ENCODE results near the gene SPATA46.
"Not testable (repeated sequence)": the region's sequence is repeated elsewhere in the genome, so short reads cannot be mapped to it uniquely, and the experiment has no call there.

SPATA46 gene

DNA sequence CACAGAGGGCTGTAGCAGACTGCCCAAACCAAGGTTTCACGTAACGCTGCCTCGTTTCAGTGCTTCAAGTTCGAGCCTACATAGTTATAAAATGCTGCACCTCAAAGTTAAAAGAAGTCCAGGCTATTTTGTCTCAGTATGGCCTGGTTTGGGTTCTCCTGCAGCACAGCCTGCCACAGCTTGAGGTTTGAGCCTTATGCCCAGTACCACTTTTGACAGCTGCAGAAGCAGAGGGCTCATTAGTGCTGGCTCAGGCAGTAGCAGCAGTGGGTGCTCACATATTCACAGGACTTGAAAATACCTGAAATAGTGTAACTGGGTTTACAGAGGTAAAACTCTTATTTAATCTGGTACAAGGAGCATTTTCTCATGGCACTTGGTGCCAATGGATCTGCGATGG is 15.3 kb downstream of the SPATA46 start:
- no peak for DNase-seq (ENCODE audit: low read depth, low spot score)
- no peak overlapping the region for H3K4me3 ChIP-seq (ENCODE audit: low read length)

DNA sequence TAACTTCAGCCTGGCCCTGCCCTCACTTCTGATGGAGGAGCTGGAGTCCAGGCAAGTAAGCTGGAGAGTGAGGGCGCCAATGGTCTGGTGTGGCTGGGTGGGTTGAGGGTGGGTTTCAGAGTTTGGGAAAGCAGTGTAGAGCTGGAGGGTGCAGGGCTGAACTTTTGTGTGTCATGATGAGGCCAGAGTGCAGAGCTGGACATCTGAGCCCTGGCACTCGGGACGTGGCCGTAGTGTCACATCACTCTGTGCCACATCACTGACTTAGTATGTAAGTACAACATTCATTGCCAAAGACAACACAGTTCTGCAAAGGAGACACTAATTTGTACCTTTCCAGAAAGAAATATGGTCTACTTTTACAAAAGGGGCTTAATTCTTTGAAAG is 15.8 kb downstream of the SPATA46 start:
- DNase-seq (ENCODE audit: low read depth, low spot score): no peak

GRCh38 chr1:162360237-162360873 is 16.3 kb downstream of the SPATA46 start:
- DNase-seq (ENCODE audit: low read depth, low spot score): no peak

More for the DNA sequence above, 15.8 kb downstream of the SPATA46 start:
- H3K4me3 ChIP-seq (ENCODE audit: low read length): no peak overlapping the region

GRCh38 chr1:162359523-162360236 is 17.0 kb downstream of the SPATA46 start:
- no peak for DNase-seq (ENCODE audit: low read depth, low spot score)

More at GRCh38 chr1:162360237-162360873, 16.3 kb downstream of the SPATA46 start:
- H3K4me3 ChIP-seq (ENCODE audit: low read length): no peak overlapping the region

DNA sequence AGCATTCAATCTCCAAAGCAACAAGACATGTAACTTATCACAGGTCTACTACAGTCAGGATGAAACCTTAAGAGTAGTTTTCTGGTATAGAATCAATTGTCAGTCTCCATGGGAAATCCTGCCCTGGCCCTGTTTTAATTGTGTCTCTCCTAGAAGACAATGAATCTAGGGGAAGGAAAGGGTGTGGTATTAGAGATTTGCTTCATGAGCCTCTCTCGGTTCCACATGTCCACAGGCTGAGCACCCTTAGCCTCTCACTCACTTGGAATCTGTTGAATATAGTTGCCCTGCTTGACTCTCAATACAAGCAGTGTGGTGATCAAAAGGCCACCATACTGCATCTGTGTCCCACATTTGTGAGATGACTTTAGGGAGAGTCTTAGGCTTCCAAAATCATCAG is 17.7 kb downstream of the SPATA46 start:
- no peak for DNase-seq (ENCODE audit: low read depth, low spot score)
- H3K4me3 ChIP-seq (ENCODE audit: low read length): no peak overlapping the region

More at GRCh38 chr1:162359523-162360236, 17.0 kb downstream of the SPATA46 start:
- no peak overlapping the region for H3K4me3 ChIP-seq (ENCODE audit: low read length)

DNA sequence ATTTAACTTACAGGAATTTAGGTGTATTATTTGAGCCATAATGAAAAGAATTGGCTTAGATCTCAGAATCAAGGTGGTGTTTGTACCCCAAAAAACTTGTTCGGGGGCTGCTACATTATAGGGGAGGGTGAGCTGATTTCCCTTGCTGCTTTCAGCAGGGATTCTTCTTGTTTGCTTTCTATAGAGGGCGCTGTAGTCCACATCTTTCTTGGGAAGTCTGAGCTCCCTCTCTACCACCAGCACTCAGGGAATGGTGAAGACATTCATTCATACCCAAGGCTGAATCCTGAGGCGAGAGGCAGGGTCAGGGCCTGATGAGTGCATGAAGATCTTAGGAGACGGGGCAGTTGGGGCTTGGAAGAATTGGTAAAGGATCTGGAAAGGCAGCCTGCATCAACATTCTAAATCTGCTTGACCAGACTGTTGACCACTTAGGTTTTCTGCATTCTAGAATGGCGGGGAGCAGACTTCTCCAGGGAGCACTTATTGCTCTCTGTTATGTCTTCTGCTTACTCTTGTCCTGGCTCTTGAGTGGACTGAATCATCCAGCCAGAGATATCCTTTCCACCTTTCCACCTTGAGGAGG is 18.9 kb downstream of the SPATA46 start:
- H3K4me3 ChIP-seq (ENCODE audit: low read length): no peak overlapping the region
- peak; percentile 12 for DNase-seq (ENCODE audit: low read depth, low spot score)

DNA sequence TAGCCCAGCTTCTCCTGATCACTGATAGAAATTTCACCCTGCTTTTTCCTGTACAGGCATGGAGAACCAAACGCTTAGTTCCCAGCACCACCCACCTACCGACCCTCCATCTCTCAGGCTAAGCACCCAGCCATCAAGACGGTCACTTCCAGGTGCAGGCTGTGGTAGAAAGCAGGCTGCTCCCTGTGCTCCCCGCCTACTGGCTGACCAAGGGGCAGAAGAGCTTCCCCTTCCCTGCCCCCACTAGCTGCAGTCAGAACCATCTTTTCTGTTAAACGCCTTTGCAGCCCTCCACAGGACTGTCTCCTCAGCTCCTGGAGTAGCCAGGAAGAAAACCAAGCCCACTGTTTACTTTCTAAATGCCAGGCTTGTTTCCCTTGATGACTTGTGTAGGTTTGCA is 23.0 kb downstream of the SPATA46 start:
- H3K4me3 ChIP-seq (ENCODE audit: low read length): no peak overlapping the region
- no peak for DNase-seq (ENCODE audit: low read depth, low spot score)

- no peak for DNase-seq (ENCODE audit: low read depth, low spot score)
- no peak overlapping the region for H3K4me3 ChIP-seq (ENCODE audit: low read length)
Observed at GRCh38 chr1:162353078-162353477, 23.6 kb downstream of the SPATA46 start.

DNA sequence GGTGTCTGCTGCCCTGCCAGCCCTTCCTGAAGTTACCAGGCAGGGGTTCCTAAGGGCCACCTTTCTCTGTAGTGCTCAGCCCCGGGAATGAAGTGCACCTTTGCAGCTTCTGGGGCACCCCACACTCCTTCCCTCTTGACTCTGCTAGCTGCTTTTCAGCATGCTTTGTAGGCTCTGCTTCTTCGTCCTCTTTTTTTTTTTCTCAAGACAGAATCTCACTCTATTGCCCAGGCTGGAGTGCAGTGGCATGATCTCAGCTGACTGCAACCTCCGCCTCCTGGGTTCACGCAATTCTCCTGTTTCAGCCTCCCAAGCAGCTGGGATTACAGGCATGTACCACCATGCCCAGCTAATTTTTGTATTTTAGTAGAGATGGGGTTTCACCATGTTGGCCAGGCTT is 24.8 kb downstream of the SPATA46 start:
- H3K4me3 ChIP-seq (ENCODE audit: low read length); DNase-seq (ENCODE audit: low read depth, low spot score): not testable (repeated sequence)

- no peak for DNase-seq (ENCODE audit: low read depth, low spot score)
- no peak overlapping the region for H3K4me3 ChIP-seq (ENCODE audit: low read length)
Observed at GRCh38 chr1:162351246-162351842, 25.3 kb downstream of the SPATA46 start.

- no peak overlapping the region for H3K4me3 ChIP-seq (ENCODE audit: low read length)
- no peak for DNase-seq (ENCODE audit: low read depth, low spot score)
Observed at GRCh38 chr1:162349635-162350330, 26.9 kb downstream of the SPATA46 start.

DNA sequence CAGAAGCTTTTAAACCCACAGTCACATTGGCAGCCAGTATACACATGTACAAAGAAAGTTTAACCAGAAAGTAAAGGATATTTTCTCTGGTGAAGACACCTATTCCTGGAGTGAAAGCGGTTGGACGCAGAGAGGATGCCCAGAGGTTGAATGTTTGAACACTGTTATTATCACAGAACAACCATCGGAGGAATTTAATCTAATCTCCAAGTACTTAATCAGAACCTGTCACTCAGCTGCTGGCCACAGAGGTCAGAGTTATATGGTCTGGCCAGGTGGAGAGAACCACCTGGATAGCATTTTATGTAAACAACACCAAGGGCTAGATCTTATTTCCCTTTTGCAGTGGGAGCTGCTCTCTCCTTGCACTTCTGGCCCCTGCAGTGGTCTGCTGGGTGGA is 29.4 kb downstream of the SPATA46 start:
- DNase-seq (ENCODE audit: low read depth, low spot score): no peak
- no peak overlapping the region for H3K4me3 ChIP-seq (ENCODE audit: low read length)

DNA sequence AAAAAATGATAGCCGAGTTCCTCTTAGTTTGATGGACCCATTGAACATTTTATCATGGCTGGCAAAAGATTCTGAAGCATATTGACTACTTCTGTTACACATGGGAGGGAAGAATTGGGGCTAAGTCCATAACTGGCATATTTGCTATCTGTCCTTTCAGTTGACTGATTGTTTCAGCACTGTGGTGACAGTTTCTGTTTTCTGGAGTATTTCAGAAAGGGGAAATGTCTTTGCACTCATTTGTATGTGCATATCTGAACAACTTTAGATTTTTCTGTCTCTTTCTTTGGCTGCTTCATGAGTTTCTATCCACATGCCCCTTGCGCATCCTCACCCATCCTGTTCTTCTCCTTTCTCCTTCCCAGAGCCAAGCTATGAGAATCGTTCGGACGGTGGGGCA is 33.2 kb downstream of the SPATA46 start:
- no peak for DNase-seq (ENCODE audit: low read depth, low spot score)

DNA sequence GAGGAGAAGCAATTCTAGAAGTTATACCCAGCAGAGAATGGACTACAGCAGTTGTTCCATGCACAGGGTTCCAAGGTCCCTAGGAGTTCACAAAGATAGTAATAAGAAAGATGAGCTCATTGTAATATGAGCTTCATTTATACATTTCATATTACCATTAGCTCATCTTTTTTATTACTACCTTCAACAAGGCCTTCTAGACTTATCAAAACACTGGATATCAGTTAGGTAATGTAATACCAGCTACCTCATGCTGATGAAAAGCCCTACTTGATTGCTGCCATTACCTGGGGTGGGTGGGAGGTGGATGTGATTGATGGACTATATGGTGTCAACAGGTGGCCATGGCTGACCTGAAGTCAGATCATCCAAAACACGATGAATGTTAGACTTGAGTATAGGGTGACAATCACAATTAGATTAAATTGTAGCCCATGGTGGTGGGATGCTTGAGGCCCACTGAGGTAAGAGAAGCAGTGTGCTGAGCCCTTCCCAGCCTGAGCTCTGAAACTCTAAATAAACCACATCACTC is 34.1 kb downstream of the SPATA46 start:
- H3K4me3 ChIP-seq (ENCODE audit: low read length): no peak overlapping the region
- no peak for DNase-seq (ENCODE audit: low read depth, low spot score)

More for the DNA sequence above, 33.2 kb downstream of the SPATA46 start:
- H3K4me3 ChIP-seq (ENCODE audit: low read length): no peak overlapping the region

GRCh38 chr1:162336621-162337285 is 39.9 kb downstream of the SPATA46 start:
- H3K4me3 ChIP-seq (ENCODE audit: low read length): no peak overlapping the region
- DNase-seq (ENCODE audit: low read depth, low spot score): no peak

GRCh38 chr1:162335126-162335525 is 41.5 kb downstream of the SPATA46 start:
- no peak overlapping the region for H3K4me3 ChIP-seq (ENCODE audit: low read length)
- no peak for DNase-seq (ENCODE audit: low read depth, low spot score)

DNA sequence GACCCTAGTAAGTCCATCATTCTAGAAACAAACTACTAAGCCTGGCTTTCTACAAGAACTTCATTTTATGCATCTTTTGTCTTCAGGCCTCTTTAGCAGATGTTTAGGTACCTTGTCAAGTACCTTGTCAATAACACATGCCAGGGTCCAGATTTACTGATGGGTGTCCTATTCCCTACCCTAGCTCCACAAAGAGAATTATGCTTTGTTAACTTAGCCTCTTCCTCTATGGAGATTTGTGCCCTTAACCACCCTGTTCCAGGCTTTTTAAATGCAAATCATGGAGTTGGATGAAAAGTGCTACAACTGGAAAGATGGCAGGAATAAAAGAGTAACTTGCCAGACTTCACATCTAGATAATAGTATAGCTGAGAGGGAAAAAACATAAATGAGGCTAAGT is 42.7 kb downstream of the SPATA46 start:
- no peak for DNase-seq (ENCODE audit: low read depth, low spot score)
- no peak overlapping the region for H3K4me3 ChIP-seq (ENCODE audit: low read length)

DNA sequence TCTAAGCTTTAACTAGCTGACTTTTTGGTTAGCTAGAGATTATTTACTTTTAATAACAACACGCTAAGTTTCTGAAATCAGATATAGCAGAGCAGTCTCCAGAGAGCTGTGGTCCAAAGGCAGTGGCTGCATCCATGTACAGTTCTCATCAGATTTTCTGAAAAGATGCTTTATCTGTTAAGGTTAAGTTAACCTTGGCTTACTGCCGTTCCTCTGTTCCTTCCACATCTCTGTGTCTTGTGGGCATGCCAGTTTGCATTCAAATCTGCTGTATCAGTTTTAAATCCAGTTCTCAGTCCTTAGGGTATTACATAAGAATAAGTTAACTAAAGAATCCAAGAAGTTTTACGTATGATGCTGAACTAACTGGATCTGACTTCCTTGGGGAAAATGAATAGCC is 46.8 kb downstream of the SPATA46 start:
- no peak for DNase-seq (ENCODE audit: low read depth, low spot score)
- H3K4me3 ChIP-seq (ENCODE audit: low read length): no peak overlapping the region

DNA sequence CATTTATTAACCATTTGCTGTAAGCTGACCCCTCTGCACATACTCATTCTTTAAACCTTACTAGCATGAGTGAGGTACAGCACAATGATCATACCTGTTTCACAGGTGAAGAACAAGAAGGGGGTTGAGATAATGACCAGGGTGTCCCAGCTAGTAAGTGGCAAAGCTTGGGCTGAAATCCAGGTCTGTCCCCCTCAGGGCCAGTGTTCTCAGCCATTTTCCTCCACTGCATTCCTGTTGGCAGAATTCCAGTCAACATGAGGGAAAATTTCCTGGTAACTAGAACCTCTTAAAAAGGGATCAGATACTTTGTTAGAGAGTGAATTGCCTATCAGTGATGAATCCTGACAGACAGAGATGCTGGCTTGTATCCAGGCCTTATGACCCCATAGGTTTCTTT is 48.1 kb downstream of the SPATA46 start:
- no peak overlapping the region for H3K4me3 ChIP-seq (ENCODE audit: low read length)
- no peak for DNase-seq (ENCODE audit: low read depth, low spot score)
